ENCODE data around the gene MACC1. TPM values are rescaled to one million over a fixed set of nuclear protein-coding genes. Genes with fewer than 3 reads are reported as not detected.

MACC1 gene
- total RNA-seq, 4 donors from 2014 or later: 0.33 to 11.6 (median 0.44) TPM; not detected in 1

GRCh38 chr7:20085086-20085485, 132.1 kb downstream of the MACC1 start:
- TF ChIP-seq, protein P1, sequence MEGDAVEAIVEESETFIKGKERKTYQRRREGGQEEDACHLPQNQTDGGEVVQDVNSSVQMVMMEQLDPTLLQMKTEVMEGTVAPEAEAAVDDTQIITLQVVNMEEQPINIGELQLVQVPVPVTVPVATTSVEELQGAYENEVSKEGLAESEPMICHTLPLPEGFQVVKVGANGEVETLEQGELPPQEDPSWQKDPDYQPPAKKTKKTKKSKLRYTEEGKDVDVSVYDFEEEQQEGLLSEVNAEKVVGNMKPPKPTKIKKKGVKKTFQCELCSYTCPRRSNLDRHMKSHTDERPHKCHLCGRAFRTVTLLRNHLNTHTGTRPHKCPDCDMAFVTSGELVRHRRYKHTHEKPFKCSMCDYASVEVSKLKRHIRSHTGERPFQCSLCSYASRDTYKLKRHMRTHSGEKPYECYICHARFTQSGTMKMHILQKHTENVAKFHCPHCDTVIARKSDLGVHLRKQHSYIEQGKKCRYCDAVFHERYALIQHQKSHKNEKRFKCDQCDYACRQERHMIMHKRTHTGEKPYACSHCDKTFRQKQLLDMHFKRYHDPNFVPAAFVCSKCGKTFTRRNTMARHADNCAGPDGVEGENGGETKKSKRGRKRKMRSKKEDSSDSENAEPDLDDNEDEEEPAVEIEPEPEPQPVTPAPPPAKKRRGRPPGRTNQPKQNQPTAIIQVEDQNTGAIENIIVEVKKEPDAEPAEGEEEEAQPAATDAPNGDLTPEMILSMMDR (IDR thresholded peaks at IDR 0.05; ENCODE audit: low read depth): no peak

Other genes with a start within 250 kb of the MACC1 start
- 1 to 10 TPM in 3 of 4 donors, under 1 TPM in 1; 0.57 to 7.5 (median 4.1) TPM for gene ITGB8, start 113.5 kb upstream of the MACC1 start, total RNA-seq

All from subcutaneous adipose tissue (tissue), 4 donors.